Raji (cell line): ENCODE results near the gene LDHD.

Experiments used
- POLR2A ChIP-seq: IDR thresholded peaks from 2 replicates; pipeline ENCODE4 v1.6.1; 2011; ENCODE audit warnings: low read depth, low read length, control low read depth; ENCODE audit not compliant: insufficient read depth

Gene LDHD

DNA sequence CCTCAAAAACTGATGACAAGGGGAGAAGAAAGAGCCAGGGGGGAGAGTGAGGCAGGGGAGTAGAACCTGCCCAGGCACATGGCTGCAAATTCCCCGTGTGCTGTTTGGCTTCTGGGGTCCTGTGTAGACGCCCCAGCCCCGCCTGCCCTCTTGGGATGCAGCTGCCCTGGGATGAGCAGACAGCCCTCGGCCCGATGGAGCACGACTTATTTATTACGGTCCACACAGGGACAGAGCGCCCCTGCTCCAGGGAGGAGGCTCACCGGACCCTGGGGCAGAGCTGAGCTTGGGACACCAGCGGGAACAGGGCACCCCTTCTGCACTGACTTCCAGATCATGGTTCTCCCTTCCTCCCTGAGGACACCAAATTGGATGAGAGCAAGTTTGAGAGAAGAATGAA lies 9.1 kb downstream of the LDHD start:
- TF ChIP-seq POLR2A, result no peak

DNA sequence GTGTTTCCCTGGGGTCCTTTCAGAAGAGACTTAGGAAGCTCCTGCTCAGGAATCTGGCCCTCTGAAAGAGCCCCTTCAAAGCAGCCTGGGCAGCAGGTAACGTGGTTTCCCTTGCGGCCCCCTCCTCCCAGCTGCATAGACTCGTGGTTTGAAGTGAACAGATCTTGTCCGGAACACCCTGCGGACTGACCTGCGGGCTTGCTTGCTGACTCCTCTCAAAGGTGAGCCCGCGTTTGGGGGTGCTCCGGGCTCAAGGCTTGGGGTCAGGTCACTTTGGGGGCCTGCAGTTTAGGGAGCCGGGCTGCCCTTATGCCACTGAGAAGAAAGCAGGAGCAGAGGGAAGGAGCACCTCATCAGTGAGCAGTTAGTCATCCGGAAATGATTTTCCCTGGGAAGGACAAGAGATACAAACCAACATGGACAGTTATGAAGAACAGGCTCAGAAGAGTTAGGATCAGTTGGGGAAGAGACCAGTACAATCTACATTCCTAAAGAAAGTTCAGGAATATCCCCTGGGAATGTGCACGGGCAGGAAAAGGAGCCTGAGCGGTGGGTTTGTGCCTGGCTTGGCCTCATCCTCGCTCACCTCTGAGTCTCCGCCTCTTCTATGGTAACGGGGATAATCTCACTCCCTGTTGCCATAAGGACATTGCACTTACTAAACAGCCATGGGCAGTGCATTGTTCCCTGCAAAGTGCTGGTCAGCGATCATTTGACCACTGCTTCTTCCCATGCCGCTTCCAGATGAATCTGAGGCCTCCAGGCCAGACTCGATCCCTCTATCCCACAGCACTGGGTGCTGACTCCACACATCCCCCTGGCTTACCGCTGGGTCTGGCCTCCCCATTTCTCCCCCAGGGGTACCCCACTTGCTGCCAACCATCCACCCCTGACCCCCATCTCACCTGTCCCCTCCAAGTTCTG lies 10.0 kb downstream of the LDHD start:
- no peak for TF ChIP-seq POLR2A

- no peak for TF ChIP-seq POLR2A
These were observed 11.1 kb downstream of the LDHD start for GRCh38 chr16:75105306-75106061.

DNA sequence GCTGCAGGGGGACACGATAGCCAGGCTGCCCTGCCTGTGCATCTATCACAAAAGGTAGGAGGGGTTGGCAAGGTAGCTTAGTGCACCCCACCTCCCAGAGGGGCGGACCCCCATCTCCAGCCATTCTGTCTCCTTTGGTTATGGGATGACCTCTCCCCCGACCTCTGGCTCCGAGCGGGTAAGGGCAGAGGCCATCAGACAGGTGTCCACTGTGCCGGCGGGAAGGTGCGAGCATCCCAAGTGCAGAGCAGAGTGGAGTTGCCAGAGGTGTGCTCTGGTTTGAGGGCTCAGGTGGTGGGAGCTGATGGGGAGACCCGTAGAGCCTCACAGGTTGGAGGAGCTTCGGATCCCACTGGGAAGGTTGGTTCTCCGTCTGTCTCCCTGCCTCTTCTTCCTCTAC lies 11.7 kb downstream of the LDHD start:
- TF ChIP-seq POLR2A, result no peak

- TF ChIP-seq POLR2A, result no peak
These were observed 12.6 kb downstream of the LDHD start for GRCh38 chr16:75103994-75104393.

DNA sequence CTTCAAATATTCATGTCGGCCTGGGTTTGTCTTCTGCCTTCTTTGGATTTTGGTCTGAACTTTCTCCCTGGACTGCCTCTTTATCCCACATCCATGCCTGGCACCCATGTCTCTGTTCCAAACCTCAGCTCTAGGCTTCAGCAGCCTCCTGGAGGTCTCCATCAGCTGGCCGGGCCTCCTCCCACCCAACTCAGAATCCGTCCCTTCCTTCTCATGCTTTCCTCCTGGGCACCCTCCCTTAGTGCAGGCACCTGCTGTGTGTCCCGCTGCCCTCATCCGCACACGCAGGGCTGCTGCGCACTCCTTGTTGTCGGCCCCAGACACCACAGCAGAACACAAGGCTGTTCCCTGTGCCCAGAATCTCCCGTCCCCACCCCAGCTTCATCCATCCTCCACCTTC lies 14.0 kb downstream of the LDHD start:
- no peak for TF ChIP-seq POLR2A

- TF ChIP-seq POLR2A, result no peak
These were observed 14.9 kb downstream of the LDHD start for GRCh38 chr16:75101635-75102034.

GRCh38 chr16:75100603-75100990 lies 16.0 kb downstream of the LDHD start:
- TF ChIP-seq POLR2A, result no peak

DNA sequence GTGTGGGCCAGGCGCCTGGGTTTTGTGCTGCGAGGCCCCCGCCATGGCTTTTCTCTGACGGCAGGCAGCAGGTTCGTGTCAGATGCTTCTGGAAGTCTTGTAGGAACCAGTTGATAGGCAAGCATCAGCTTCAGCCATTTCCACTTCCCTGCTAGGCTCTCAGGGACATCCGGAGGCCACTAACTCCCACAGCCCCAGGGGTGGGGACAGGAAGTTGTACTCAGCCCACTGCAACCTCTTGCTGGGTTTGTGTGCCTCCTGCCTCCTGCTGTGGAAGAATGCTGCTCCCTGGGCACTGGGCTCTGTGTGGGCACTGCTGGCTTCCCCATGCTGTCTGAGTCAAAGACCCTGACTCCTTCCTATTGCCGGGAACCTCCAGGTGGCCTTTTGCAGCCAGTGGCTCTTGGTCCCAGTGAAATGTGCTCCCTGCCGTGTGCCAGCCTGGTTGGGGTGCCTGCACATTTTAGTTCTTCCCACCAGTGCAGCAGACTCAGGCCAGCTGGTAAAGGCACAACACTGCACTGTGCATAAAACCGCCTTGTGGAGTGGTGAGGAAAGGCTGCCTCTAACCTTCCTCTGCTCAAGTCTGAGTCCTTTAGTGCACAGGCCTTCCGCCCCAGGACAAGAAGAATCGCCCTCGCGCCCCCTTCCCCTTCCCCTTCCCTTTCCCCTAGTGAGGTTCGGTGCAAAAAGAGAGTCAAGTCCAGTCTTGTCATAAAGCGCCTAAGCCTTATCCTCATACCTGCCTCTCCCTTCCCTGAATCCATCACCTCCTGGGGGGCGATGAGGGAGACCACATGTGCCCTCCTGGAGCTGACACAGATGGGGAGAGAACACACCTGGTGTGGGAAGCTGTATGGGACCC lies 16.6 kb downstream of the LDHD start:
- no peak for TF ChIP-seq POLR2A

GRCh38 chr16:75099075-75099667 lies 17.4 kb downstream of the LDHD start:
- TF ChIP-seq POLR2A, result no peak

DNA sequence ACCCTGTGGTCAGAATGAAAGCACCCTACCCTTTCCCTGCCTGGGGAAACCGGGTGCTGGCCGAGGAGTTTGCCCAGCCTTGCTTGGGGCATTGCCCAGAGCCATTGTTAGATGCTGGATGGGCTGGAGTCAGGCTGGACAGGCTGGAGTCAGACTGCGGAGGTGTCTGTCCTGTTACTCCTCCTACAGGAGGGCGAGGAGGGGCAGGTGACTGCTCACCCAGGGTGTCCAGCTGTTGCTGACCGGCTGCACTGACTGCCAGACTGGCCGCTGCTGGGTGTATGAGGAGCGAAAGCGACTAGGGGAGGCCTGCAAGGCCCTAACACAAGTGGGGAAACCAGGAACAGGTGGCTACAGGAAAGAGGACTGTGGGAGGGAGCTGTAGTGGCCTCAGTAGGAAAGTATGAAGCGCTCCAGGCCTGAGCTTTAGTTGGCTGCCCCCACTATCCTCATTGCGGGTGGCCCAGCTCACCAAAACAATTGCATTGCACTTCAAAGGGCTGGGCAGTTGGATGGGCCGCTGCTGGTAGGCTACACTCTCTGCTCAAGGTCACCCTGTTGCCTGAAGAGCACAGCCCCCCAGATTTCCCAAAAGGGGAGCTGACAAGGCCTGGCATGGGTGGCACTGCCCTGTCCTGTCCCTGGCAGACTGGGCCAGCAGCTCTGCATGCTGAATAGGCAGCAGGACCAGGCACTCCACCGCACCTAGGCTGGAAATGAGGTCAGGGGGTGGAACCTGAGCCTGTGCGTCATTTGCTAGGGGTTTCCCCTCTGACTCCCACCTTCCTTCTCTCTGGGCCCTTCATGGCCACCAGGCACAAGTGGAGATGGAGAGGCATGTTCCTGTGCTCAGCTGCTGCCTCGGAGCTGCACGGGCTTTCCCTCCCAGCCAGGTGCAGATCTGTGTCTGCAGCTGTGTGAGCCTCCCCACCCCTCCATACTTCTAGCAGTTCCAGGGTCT lies 18.4 kb downstream of the LDHD start:
- no peak for TF ChIP-seq POLR2A

GRCh38 chr16:75097191-75097761 lies 19.3 kb downstream of the LDHD start:
- TF ChIP-seq POLR2A, result no peak

GRCh38 chr16:75096656-75097055 lies 19.9 kb downstream of the LDHD start:
- no peak for TF ChIP-seq POLR2A
